Parathyroid adenoma (tissue), 2 donors: ENCODE results near the gene AP2A1.

Experiments
- H2AFZ ChIP-seq: fragments of 300-600 bp; sonication (generic); one replicate; pipeline ENCODE4 v1.7.0; 2017; ENCODE audit warnings: antibody characterized with exemption, mild to moderate bottlenecking
- H3K27ac ChIP-seq: fragments of 300-600 bp; sonication (generic); one replicate; pipeline ENCODE4 v1.7.0; 2017
- H3K27me3 ChIP-seq: fragments of 300-600 bp; sonication (generic); one replicate; pipeline ENCODE4 v1.7.0; 2017; ENCODE audit warnings: low read length; ENCODE audit not compliant: control insufficient read depth, insufficient read depth
- H3K36me3 ChIP-seq: fragments of 300-600 bp; sonication (generic); one replicate; pipeline ENCODE4 v1.7.0; 2017; ENCODE audit warnings: low read length; ENCODE audit not compliant: control insufficient read depth, insufficient read depth
- H3K4me1 ChIP-seq: fragments of 300-600 bp; sonication (generic); one replicate; pipeline ENCODE4 v1.7.0; 2017; ENCODE audit warnings: control low read depth
- H3K4me2 ChIP-seq: fragments of 300-600 bp; sonication (generic); one replicate; pipeline ENCODE4 v1.7.0; 2017; ENCODE audit warnings: low read length
- H3K4me3 ChIP-seq: fragments of 300-600 bp; sonication (generic); one replicate; pipeline ENCODE4 v1.7.0; 2017; ENCODE audit warnings: low read depth, low read length
- H3K79me2 ChIP-seq: fragments of 300-600 bp; sonication (generic); one replicate; pipeline ENCODE4 v1.7.0; 2017; ENCODE audit warnings: control low read depth
- H3K9ac ChIP-seq: fragments of 300-600 bp; sonication (generic); one replicate; pipeline ENCODE4 v1.7.0; 2017; ENCODE audit warnings: mild to moderate bottlenecking
- H3K9me3 ChIP-seq: fragments of 300-600 bp; sonication (generic); one replicate; pipeline ENCODE4 v1.7.0; 2017; ENCODE audit warnings: low read length; ENCODE audit not compliant: control insufficient read depth
- TF ChIP-seq, protein P1 (sequence below): fragments of 300-600 bp; sonication (generic); IDR thresholded peaks from one replicate; pipeline ENCODE4 v1.7.0; 2017; ENCODE audit warnings: antibody characterized with exemption, mild to moderate bottlenecking
- donor health status: primary hyperparathyroidism.

Gene AP2A1

DNA sequence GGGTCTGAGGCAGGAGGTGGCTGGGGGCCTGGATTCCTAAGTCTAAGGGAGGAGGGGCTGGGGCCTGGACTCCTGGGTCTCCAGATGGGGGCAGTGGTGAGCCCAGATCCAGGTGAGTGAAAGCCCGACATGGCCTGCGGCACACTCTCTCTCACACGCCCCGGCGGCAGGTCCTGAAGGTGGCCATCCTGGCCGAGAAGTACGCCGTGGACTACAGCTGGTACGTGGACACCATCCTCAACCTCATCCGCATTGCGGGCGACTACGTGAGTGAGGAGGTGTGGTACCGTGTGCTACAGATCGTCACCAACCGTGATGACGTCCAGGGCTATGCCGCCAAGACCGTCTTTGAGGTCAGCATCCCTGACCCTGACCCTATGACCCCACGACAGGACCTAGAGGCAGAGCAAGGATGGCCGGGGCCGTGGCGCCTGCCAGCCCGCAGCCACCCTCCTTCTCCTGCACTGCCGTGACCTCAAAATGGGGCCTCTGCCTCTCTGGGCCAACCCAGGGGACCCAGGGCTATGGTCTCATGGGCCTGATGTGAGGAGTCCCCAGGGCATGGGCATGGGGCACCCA, 33.1 kb downstream of the AP2A1 start:
- Histone ChIP-seq H3K4me1 (peaks cover 5% of the 10 kb centered on the region), H3K4me2 (no peak overlapping the region), H3K9ac (no peak overlapping the region), H3K36me3 (no peaks in the 10 kb centered on the region), H3K4me3 (no peak overlapping the region), H3K27ac (no peak overlapping the region), H3K79me2 (no peaks in the 10 kb centered on the region), H3K27me3 (no peaks in the 10 kb centered on the region), H2AFZ (no peak overlapping the region), H3K9me3 (no peaks in the 10 kb centered on the region)
- TF ChIP-seq, protein P1, sequence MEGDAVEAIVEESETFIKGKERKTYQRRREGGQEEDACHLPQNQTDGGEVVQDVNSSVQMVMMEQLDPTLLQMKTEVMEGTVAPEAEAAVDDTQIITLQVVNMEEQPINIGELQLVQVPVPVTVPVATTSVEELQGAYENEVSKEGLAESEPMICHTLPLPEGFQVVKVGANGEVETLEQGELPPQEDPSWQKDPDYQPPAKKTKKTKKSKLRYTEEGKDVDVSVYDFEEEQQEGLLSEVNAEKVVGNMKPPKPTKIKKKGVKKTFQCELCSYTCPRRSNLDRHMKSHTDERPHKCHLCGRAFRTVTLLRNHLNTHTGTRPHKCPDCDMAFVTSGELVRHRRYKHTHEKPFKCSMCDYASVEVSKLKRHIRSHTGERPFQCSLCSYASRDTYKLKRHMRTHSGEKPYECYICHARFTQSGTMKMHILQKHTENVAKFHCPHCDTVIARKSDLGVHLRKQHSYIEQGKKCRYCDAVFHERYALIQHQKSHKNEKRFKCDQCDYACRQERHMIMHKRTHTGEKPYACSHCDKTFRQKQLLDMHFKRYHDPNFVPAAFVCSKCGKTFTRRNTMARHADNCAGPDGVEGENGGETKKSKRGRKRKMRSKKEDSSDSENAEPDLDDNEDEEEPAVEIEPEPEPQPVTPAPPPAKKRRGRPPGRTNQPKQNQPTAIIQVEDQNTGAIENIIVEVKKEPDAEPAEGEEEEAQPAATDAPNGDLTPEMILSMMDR, result no peak

DNA sequence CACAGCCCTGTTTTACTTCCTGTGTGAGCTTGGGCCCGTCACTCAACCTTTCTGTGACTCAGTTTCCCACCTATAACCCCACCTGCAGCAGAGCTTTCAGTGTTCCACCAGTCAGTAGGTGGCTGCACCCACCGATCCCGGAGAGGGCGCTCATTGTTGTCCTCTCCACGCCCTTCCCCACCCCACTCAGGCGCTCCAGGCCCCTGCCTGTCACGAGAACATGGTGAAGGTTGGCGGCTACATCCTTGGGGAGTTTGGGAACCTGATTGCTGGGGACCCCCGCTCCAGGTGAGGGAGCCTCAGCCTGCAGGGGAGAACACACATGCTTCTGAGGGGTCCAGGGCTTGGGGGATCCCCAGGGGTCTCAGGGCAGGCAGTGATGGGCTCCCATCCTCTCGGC, 34.0 kb downstream of the AP2A1 start:
- H3K4me2 ChIP-seq, result no peak overlapping the region
- no peaks in the 10 kb centered on the region for H3K79me2 ChIP-seq
- no peak overlapping the region for H3K27ac ChIP-seq
- peaks cover 5% of the 10 kb centered on the region for H3K4me1 ChIP-seq
- no peaks in the 10 kb centered on the region for H3K9me3 ChIP-seq
- TF ChIP-seq, protein P1, result no peak
- H3K36me3 ChIP-seq, result no peaks in the 10 kb centered on the region
- H3K4me3 ChIP-seq, result no peak overlapping the region
- no peaks in the 10 kb centered on the region for H3K27me3 ChIP-seq
- no peak overlapping the region for H2AFZ ChIP-seq
- H3K9ac ChIP-seq, result no peak overlapping the region

DNA sequence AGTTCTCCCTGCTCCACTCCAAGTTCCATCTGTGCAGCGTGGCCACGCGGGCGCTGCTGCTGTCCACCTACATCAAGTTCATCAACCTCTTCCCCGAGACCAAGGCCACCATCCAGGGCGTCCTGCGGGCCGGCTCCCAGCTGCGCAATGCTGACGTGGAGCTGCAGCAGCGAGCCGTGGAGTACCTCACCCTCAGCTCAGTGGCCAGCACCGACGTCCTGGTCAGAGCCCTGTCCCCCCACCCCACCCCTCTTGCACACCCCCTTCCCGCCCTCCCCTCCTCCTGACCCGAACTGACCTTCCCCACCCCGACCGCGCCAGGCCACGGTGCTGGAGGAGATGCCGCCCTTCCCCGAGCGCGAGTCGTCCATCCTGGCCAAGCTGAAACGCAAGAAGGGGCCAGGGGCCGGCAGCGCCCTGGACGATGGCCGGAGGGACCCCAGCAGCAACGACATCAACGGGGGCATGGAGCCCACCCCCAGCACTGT, 34.6 kb downstream of the AP2A1 start:
- H3K9ac ChIP-seq, result no peak overlapping the region
- peaks cover 5% of the 10 kb centered on the region for H3K4me1 ChIP-seq
- no peaks in the 10 kb centered on the region for H3K36me3 ChIP-seq
- H3K4me2 ChIP-seq, result peak overlapping the region; percentile 96
- H3K4me3 ChIP-seq, result peak overlapping the region; percentile 91
- no peak overlapping the region for H3K27ac ChIP-seq
- H2AFZ ChIP-seq, result no peak overlapping the region
- TF ChIP-seq, protein P1, result no peak
- H3K9me3 ChIP-seq, result no peaks in the 10 kb centered on the region
- H3K27me3 ChIP-seq, result no peaks in the 10 kb centered on the region
- H3K79me2 ChIP-seq, result no peaks in the 10 kb centered on the region

DNA sequence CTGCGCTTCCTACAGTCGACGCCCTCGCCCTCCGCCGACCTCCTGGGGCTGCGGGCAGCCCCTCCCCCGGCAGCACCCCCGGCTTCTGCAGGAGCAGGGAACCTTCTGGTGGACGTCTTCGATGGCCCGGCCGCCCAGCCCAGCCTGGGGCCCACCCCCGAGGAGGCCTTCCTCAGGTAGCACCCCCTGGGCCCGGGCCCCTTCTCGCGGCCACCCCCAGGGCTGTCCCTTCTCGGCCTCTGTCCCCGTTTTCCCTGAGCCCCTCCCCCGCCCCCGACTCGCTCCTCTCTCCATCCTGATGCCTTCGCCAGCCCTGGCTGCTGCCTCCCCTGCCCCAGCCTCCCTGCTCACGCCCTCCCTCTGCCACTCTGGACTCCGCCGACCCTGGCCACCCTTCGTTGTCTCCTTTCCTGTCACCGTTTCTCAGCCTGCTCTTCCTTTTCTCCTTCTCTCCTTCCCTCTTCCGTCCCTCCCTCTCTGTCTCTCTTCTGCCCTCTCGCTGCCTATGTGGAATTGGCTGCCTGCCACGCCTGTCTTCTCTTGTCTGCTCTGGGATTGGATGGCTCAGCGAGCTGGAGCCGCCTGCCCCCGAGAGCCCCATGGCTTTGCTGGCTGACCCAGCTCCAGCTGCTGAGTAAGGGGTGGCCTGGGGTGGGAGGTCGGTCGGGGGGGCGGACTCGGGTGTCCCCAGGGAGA, 35.3 kb downstream of the AP2A1 start:
- Histone ChIP-seq H3K27me3 (no peaks in the 10 kb centered on the region), H3K4me3 (peak overlapping the region; percentile 91), H3K79me2 (no peaks in the 10 kb centered on the region), H3K9me3 (no peaks in the 10 kb centered on the region), H3K4me1 (peaks cover 5% of the 10 kb centered on the region), H3K36me3 (no peaks in the 10 kb centered on the region), H2AFZ (peak overlapping the region; percentile 7), H3K4me2 (peak overlapping the region; percentile 96), H3K9ac (no peak overlapping the region), H3K27ac (no peak overlapping the region)
- TF ChIP-seq, protein P1, result peak; percentile 22
